ENCODE measurements around the gene SLC7A4. TPM values are rescaled to one million over a fixed set of nuclear protein-coding genes. Genes with fewer than 3 reads are reported as not detected.
A peak's percentile ranks its signal among the peaks of the same experiment; 100 is the strongest.
"Not testable (repeated sequence)": the region's sequence is repeated elsewhere in the genome, so short reads cannot be mapped to it uniquely, and the experiment has no call there.

Gene SLC7A4
- total RNA-seq, 1 donor from 2014 or later: 7.6 TPM

DNA sequence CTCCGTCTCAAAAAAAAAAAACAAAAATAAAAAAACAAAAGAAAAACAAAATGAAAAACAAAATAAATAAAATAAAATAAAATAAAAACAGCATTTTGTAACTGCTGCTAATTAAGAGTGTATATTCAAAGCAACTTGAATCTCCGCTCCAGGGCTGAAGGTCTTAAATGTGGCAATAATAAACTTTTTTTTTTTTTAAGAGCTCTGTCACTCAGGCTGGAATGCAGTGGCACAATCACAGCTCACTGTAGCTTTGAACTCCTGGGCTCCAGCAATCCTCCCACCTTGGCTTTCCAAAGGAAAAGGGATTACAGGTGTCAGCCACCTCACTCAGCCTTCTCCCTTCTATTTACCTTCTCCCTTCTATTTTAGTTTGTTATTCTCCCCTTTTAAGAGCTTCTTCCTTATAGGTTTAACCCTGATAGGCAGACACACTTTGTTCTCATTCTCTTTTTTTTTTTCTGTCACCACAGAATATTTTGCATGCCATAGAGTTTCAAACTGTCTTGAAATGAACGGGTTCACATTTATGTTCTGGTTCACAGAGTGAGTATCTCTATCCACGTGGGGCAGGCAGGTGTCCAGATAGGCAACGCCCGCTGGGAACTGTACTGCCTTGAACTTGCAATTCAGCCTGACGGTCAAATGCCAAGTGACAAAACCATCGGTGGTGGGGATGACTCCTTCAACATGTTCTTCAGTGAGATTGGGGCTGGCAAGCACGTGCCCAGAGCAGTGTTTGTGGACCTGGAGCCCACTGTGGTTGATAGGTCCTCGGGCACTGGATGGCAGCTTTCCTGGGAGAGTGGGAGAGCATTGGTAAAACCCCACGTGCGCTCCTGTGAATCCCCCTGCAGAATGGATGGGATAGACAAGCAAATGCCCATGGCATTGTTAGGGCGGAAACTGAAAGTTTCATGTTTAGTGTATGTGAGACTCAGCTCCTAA, 32.8 kb upstream of the SLC7A4 start:
- DNase-seq (ENCODE audit: low spot score): no peak

DNA sequence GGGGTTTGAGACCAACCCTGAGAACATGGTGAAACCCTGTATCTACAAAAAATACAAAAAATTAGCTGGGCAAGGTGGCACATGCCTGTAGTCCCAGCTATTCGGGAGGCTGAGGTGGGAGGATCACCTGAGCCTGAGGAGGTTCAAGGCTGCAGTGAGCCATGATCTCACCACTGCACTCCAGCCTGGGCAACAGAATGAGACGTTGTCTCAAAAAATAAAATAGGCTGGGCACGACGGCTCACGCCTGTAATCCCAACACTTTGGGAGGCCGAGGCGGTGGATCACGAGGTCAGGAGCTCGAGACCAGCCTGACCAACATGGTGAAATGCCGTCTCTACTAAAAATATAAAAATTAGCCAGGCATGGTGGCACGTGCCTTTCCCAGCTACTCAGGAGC, 32.1 kb upstream of the SLC7A4 start:
- DNase-seq (ENCODE audit: low spot score): not testable (repeated sequence)

- DNase-seq (ENCODE audit: low spot score): not testable (repeated sequence)
Measured at GRCh38 chr22:21061660-21062321, 29.4 kb upstream of the SLC7A4 start.

GRCh38 chr22:21060363-21060762, 28.0 kb upstream of the SLC7A4 start:
- not testable (repeated sequence) for DNase-seq (ENCODE audit: low spot score)

- DNase-seq (ENCODE audit: low spot score): no peak
Measured at GRCh38 chr22:21055880-21056319, 23.5 kb upstream of the SLC7A4 start.

DNA sequence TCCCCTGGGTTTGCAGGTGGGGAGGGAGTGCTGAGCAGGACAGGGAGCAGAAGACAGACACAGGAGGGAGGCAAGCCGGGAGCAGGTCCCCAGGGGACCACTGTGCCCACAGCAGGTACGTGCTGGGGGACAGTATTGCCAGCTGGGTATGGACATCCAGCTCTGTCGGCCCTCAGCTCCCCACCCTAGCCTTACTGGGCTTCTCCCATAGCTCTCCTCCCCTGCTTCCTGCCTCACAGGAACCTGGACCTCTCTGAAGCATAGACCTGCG, 23.1 kb upstream of the SLC7A4 start:
- no peak for DNase-seq (ENCODE audit: low spot score)

- DNase-seq (ENCODE audit: low spot score): no peak
Measured at GRCh38 chr22:21054714-21055563, 22.6 kb upstream of the SLC7A4 start.

GRCh38 chr22:21054046-21054713, 21.8 kb upstream of the SLC7A4 start:
- no peak for DNase-seq (ENCODE audit: low spot score)

GRCh38 chr22:21052715-21053459, 20.5 kb upstream of the SLC7A4 start:
- DNase-seq (ENCODE audit: low spot score): no peak

DNA sequence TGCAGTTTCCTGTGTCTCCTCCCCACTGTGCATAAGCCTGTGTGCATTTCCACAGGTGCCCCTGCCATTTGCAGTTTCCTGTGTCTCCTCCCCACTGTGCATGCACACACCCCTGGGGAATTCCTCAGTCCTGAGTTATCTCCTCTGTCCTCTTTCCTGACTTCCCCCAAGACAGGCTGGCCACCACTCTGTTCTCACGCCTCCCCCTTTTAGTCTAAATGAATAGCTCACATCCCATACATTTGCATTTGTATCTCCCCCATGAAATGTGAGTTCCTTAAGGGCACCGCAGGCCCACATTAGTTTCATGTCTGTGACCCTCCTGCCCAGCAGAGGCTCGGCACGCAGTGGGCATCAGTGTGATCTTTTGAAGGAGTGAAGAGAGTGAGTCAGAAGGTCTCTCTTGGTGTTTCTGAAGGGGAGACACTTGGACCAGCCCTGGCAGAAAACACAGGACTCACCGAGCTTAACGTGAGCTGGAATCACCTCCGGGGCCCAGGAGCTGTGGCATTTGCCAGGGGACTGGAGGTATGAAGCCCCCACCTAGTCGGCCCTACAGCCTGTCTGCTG, 19.6 kb upstream of the SLC7A4 start:
- no peak for DNase-seq (ENCODE audit: low spot score)

- DNase-seq (ENCODE audit: low spot score): no peak
Measured at GRCh38 chr22:21051145-21051830, 18.9 kb upstream of the SLC7A4 start.

DNA sequence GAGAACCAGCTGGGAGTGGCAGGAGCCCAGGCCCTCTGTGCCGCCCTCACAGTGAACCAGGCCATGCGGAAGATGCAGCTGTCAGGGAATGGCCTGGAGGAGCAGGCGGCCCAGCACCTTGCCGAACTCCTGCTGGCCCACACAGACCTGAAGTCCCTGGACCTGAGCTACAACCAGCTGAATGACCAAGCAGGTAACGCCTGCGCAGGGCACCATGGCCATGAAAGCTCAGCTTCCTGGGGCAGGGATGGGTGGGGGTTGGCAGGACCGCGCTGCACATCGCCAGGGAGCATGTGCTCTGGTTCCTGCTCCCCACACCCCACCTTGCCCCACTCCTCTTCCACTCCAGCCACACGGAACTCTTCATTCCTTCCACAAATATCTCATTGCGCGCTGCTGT, 16.6 kb upstream of the SLC7A4 start:
- not testable (repeated sequence) for DNase-seq (ENCODE audit: low spot score)

- not testable (repeated sequence) for DNase-seq (ENCODE audit: low spot score)
Measured at GRCh38 chr22:21048448-21048847, 16.1 kb upstream of the SLC7A4 start.

DNA sequence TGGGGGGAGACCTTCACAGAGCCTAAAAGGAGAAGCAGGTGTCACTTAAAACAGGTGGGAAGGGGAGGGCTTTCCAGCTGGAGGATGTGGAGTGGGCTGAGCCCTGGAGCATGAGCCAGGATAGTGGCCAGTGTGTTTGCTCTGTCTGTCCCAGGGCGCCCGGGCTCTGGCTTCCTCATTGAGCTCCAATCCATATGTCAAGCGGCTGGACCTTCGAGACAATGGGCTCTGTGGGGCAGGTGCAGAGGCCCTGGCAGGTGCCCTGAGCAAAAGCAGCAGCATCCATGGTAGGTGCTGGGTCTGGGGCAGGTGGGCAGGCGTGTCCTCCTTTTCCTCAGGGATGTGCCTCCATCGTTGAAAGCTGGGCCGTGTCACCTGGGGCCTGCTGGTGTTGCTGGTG, 15.4 kb upstream of the SLC7A4 start:
- DNase-seq (ENCODE audit: low spot score): no peak

- DNase-seq (ENCODE audit: low spot score): no peak
Measured at GRCh38 chr22:21047035-21047661, 14.8 kb upstream of the SLC7A4 start.

- peak; percentile 96 for DNase-seq (ENCODE audit: low spot score)
Measured at GRCh38 chr22:21045585-21046294, 13.4 kb upstream of the SLC7A4 start, which contains the start of gene LRRC74B. LRRC74B (plus strand) TSS chr22:21045946; CDS start chr22:21045987, 41 bp downstream.

- no peak for DNase-seq (ENCODE audit: low spot score)
Measured at GRCh38 chr22:21044931-21045584, 12.7 kb upstream of the SLC7A4 start.
